ENCODE measurements around the gene BANF2. TPM values are rescaled to one million over a fixed set of nuclear protein-coding genes. Genes with fewer than 3 reads are reported as not detected.

The BANF2 gene
- total RNA-seq, 2 donors from 2014 or later = not detected

- no peak for DNase-seq (ENCODE audit: low spot score)
Measured at GRCh38 chr20:17709361-17710293, 9.9 kb downstream of the BANF2 start.

GRCh38 chr20:17710379-17711266, 10.9 kb downstream of the BANF2 start:
- Histone ChIP-seq H3K4me3 (no peak overlapping the region), H3K27me3 (no peaks in the 10 kb centered on the region), H3K4me1 (peaks cover 0 to 14% of the 10 kb centered on the region in 2 donors), H3K36me3 (no peaks in the 10 kb centered on the region), H3K27ac (no peak overlapping the region), H3K9me3 (no peaks in the 10 kb centered on the region)
- no peak for TF ChIP-seq CTCF (IDR thresholded peaks at IDR 0.05)
- no peak for DNase-seq (ENCODE audit: low spot score)

More at GRCh38 chr20:17709361-17710293, 9.9 kb downstream of the BANF2 start:
- no peaks in the 10 kb centered on the region for H3K9me3 ChIP-seq
- H3K27me3 ChIP-seq = no peaks in the 10 kb centered on the region
- H3K4me1 ChIP-seq = peaks cover 0 to 14% of the 10 kb centered on the region in 2 donors
- no peak for TF ChIP-seq CTCF (IDR thresholded peaks at IDR 0.05)
- H3K4me3 ChIP-seq = no peak overlapping the region
- H3K27ac ChIP-seq = no peak overlapping the region
- H3K36me3 ChIP-seq = no peaks in the 10 kb centered on the region

- Histone ChIP-seq H3K4me1 (peaks cover 0 to 14% of the 10 kb centered on the region in 2 donors), H3K36me3 (no peaks in the 10 kb centered on the region), H3K9me3 (no peaks in the 10 kb centered on the region), H3K4me3 (no peak overlapping the region), H3K27me3 (no peaks in the 10 kb centered on the region), H3K27ac (no peak overlapping the region)
- no peak for DNase-seq (ENCODE audit: low spot score)
- no peak for TF ChIP-seq CTCF (IDR thresholded peaks at IDR 0.05)
Measured at GRCh38 chr20:17711267-17711627, 11.5 kb downstream of the BANF2 start.

- DNase-seq (ENCODE audit: low spot score) = no peak
- H3K4me1 ChIP-seq = peaks cover 0 to 14% of the 10 kb centered on the region in 2 donors
- no peaks in the 10 kb centered on the region for H3K36me3 ChIP-seq
- TF ChIP-seq CTCF (IDR thresholded peaks at IDR 0.05) = no peak
- H3K27me3 ChIP-seq = no peaks in the 10 kb centered on the region
- no peak overlapping the region for H3K27ac ChIP-seq
- no peak overlapping the region for H3K4me3 ChIP-seq
- H3K9me3 ChIP-seq = no peaks in the 10 kb centered on the region
Measured at GRCh38 chr20:17712201-17712600, 12.4 kb downstream of the BANF2 start.

GRCh38 chr20:17712708-17713107, 12.9 kb downstream of the BANF2 start:
- Histone ChIP-seq H3K4me3 (no peak overlapping the region), H3K27me3 (no peaks in the 10 kb centered on the region), H3K27ac (no peak overlapping the region), H3K4me1 (peaks cover 0 to 14% of the 10 kb centered on the region in 2 donors), H3K9me3 (no peaks in the 10 kb centered on the region), H3K36me3 (no peaks in the 10 kb centered on the region)
- no peak for DNase-seq (ENCODE audit: low spot score)
- no peak for TF ChIP-seq CTCF (IDR thresholded peaks at IDR 0.05)

All from right atrium auricular region (tissue), 2 donors.